Hepatocyte (in vitro differentiated cells): ENCODE results near the gene NELFB. TPM values are rescaled to one million over a fixed set of nuclear protein-coding genes. Genes with fewer than 3 reads are reported as not detected.

Experiments used
- DNase-seq: peaks from one replicate; pipeline ENCODE4 v3.0.0-alpha.2; 2016; ENCODE audit warnings: low spot score
- H2AFZ ChIP-seq: fragments of 200-600 bp; sonication (generic); 2 replicates; pipeline ENCODE4 v1.6.0; 2016; ENCODE audit warnings: antibody characterized with exemption, mild to moderate bottlenecking
- H3K27ac ChIP-seq: fragments of 200-600 bp; sonication (generic); 2 replicates; pipeline ENCODE4 v1.5.1; 2016; ENCODE audit warnings: mild to moderate bottlenecking
- H3K27me3 ChIP-seq: fragments of 200-600 bp; sonication (generic); 2 replicates; pipeline ENCODE4 v1.6.1; 2016
- H3K36me3 ChIP-seq: fragments of 200-600 bp; sonication (generic); replicated peaks from 2 replicates; pipeline ENCODE4 v1.5.1; 2016; ENCODE audit warnings: low read depth; ENCODE audit not compliant: insufficient read depth
- H3K4me1 ChIP-seq: fragments of 200-600 bp; sonication (generic); 2 replicates; pipeline ENCODE4 v1.5.1; 2016; ENCODE audit warnings: mild to moderate bottlenecking, moderate library complexity; ENCODE audit not compliant: insufficient read depth
- H3K4me2 ChIP-seq: fragments of 200-600 bp; sonication (generic); 2 replicates; pipeline ENCODE4 v1.6.0; 2016
- H3K4me3 ChIP-seq: fragments of 200-600 bp; sonication (generic); 2 replicates; pipeline ENCODE4 v1.5.1; 2016; ENCODE audit warnings: mild to moderate bottlenecking
- H3K79me2 ChIP-seq: fragments of 200-600 bp; sonication (generic); 2 replicates; pipeline ENCODE4 v1.6.0; 2017; ENCODE audit warnings: mild to moderate bottlenecking
- H3K9me2 ChIP-seq: fragments of 200-600 bp; sonication (generic); replicated peaks from 2 replicates; pipeline ENCODE4 v1.6.0; 2017; ENCODE audit warnings: mild to moderate bottlenecking; ENCODE audit not compliant: insufficient read depth
- H3K9me3 ChIP-seq: fragments of 200-600 bp; sonication (generic); 2 replicates; pipeline ENCODE4 v1.5.1; 2016; ENCODE audit warnings: low read depth, mild to moderate bottlenecking
- H4K20me1 ChIP-seq: fragments of 200-600 bp; sonication (generic); 2 replicates; pipeline ENCODE4 v1.6.0; 2016; ENCODE audit warnings: mild to moderate bottlenecking; ENCODE audit not compliant: insufficient read depth, poor library complexity, severe bottlenecking
- CTCF ChIP-seq: fragments of 200-600 bp; sonication (generic); IDR thresholded peaks from 2 replicates; pipeline ENCODE4 v1.5.1; 2016; ENCODE audit warnings: antibody characterized with exemption, mild to moderate bottlenecking; ENCODE audit not compliant: poor library complexity
- EZH2 ChIP-seq: fragments of 200-600 bp; sonication (generic); IDR thresholded peaks from 2 replicates; pipeline ENCODE4 v1.6.1; 2016; ENCODE audit warnings: antibody characterized with exemption, mild to moderate bottlenecking, borderline replicate concordance
- EZH2phosphoT487 ChIP-seq: fragments of 200-600 bp; sonication (generic); IDR thresholded peaks from one replicate; pipeline ENCODE4 v1.6.1; 2018; ENCODE audit warnings: antibody characterized with exemption, mild to moderate bottlenecking, low read depth, moderate library complexity; ENCODE audit not compliant: unreplicated experiment, severe bottlenecking
- WGBS: methylation state at CpG from one replicate; pipeline ENCODE4 v1.1.6; 2016; ENCODE audit warnings: low lambda C conversion rate; ENCODE audit errors: missing lambda C conversion rate; 5-methylcytosine and 5-hydroxymethylcytosine counted together
- polyA plus RNA-seq: library from polyadenylated mRNA; unstranded; fragments of >200 nt; fragmentation: Nextera tagmentation; extraction: Ambion mirVana; gene quantifications from 2 replicates; pipeline ENCODE4 v1.2.1, GENCODE V29; 2016
- total RNA-seq: library from RNA; depleted of rRNA; stranded (reverse); fragments of >200 nt; gene quantifications from 2 replicates; pipeline ENCODE4 v1.2.3, GENCODE V29; 2014

NELFB gene
- total and polyA plus RNA-seq, 2 experiments from 2014 or later = 41.4 to 63.5 TPM

DNA sequence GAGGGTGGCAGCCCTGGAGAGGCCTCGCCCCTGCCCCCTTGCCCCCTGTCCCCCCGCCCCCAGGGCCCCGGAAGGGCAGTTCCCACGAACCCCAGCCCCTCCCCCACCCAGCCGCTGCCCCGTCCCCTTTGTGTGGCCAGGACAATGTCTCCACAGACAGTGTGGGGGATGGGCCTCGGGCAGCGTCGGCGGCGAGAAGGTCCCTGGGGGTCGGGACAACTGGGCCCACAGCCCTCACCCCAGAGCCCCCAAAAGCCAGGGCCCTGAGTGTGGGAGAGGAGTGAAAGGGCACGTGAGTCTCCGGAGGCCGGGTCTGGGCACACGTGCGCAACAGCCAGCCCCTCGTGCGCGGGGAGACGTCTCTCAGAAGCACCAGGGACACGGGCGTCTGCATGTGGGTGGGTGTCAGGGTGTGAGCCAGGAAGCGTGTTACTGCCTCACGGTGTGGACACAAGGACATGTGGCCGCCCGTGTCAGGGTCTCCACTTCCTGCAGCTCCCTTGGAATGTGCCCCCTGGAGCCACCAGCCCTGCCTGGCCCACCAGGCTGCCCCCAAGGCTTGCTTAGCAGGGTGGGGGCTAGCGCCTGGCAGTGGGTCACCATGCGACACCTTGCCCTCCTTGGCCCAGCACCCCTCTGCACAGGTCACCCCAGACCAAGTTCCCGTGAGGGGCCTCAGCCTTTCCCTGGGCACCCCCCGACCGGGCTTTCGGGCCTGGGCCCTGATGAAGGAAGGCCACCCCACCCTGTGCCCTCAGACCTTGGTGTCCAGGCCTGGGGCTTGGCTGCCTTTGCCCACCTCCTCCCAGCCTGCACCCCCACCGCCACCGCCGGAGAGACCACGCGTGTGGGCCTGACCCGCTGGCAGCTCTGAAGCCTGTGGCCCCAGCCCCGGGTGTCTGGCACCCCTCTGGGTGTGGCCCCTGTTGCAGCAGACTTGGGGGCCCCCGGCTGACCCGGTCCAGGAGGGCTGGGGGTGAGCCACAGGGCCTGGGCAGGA, 59.7 kb downstream of the NELFB start:
- no peak overlapping the region for H3K27ac ChIP-seq

GRCh38 chr9:137315581-137316011, 60.5 kb downstream of the NELFB start:
- H3K4me3 ChIP-seq = no peak overlapping the region
- no peak for TF ChIP-seq EZH2phosphoT487
- no peak for TF ChIP-seq CTCF
- no peak for TF ChIP-seq EZH2

More for the DNA sequence above, 59.7 kb downstream of the NELFB start:
- no peaks in the 10 kb centered on the region for H4K20me1 ChIP-seq
- no peaks in the 10 kb centered on the region for H3K27me3 ChIP-seq
- H3K36me3 ChIP-seq = no peaks in the 10 kb centered on the region
- peak; percentile 13 for DNase-seq
- H3K4me3 ChIP-seq = no peak overlapping the region
- no peaks in the 10 kb centered on the region for H3K9me2 ChIP-seq
- no peak overlapping the region for H2AFZ ChIP-seq
- TF ChIP-seq EZH2phosphoT487 (no peak), CTCF (no peak), EZH2 (no peak)
- H3K4me2 ChIP-seq = no peak overlapping the region
- no peaks in the 10 kb centered on the region for H3K79me2 ChIP-seq
- H3K4me1 ChIP-seq = peaks cover 56% of the 10 kb centered on the region
- WGBS = 72% methylated on average over 40 of the region's 42 CpGs
- H3K9me3 ChIP-seq = no peaks in the 10 kb centered on the region

DNA sequence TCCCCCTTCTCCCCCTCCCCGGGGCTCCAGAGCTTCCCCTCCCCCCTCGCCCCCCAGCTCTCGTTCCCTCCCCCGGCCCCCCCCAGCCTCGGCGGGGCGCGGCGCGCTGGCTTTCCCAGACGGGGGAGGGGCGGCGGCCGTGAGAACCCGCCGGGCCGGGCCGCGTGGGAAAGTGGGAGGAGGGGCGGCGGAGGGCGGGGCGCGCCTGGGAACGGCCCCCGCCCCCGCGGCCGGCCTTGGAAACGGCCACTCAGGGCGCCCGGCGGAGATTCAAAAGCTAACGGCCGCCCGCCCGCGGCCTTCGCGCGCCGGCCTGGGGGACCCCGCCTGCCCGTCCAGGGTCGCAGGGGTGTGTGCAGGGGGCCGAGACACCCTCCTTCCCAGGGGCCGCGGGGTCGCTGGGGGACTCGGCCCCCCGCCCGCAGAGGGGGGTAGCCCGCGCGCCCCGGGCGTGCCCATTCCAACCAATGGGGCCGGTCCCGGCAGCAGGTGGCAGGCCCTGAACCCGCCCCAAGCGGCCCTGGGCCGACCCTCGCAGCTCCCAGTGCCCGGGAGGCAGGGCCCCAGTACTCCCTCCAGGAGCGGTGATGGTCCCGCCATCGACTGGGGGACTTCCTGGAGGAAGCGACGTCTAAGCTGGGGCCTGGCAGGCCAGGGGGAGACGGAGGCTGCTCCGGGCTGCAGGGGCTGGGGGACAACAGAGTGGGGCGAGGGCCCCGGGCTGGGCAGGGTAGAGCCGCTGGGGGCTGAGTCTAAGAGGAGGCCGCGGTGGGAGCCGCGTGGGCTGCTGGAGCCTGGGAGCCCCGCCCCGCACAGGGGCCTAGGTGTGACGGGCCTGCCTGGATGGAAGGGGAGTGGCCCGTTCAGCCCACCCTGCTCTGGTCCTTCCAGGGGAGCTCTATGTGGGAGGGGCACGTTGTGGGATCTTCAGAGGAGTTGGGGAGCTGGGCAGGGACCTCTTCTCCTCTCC, 61.2 kb downstream of the NELFB start:
- peak overlapping the region; percentile 87 for H3K4me2 ChIP-seq
- no peaks in the 10 kb centered on the region for H3K9me2 ChIP-seq
- H3K36me3 ChIP-seq = no peaks in the 10 kb centered on the region
- no peak overlapping the region for H2AFZ ChIP-seq
- TF ChIP-seq EZH2 (no peak), EZH2phosphoT487 (no peak), CTCF (no peak)
- no peaks in the 10 kb centered on the region for H3K79me2 ChIP-seq
- peak; percentile 85 for DNase-seq
- H3K9me3 ChIP-seq = no peaks in the 10 kb centered on the region
- no peak overlapping the region for H3K27ac ChIP-seq
- no peaks in the 10 kb centered on the region for H3K27me3 ChIP-seq
- peak overlapping the region; percentile 13 for H3K4me3 ChIP-seq
- 41% methylated on average over 21 of the region's 83 CpGs for WGBS
- H3K4me1 ChIP-seq = peaks cover 50% of the 10 kb centered on the region
- no peaks in the 10 kb centered on the region for H4K20me1 ChIP-seq

More at GRCh38 chr9:137315581-137316011, 60.5 kb downstream of the NELFB start:
- no peaks in the 10 kb centered on the region for H4K20me1 ChIP-seq
- H3K27ac ChIP-seq = no peak overlapping the region
- peaks cover 56% of the 10 kb centered on the region for H3K4me1 ChIP-seq
- H3K27me3 ChIP-seq = no peaks in the 10 kb centered on the region
- 47% methylated on average over 6 of the region's 18 CpGs for WGBS
- no peaks in the 10 kb centered on the region for H3K9me2 ChIP-seq
- H3K4me2 ChIP-seq = peak overlapping the region; percentile 87
- no peak for DNase-seq
- H3K9me3 ChIP-seq = no peaks in the 10 kb centered on the region
- H3K36me3 ChIP-seq = no peaks in the 10 kb centered on the region
- no peak overlapping the region for H2AFZ ChIP-seq
- H3K79me2 ChIP-seq = no peaks in the 10 kb centered on the region
